GM12878 (cell line): ENCODE results near the gene RPS5. TPM values are rescaled to one million over a fixed set of nuclear protein-coding genes. Genes with fewer than 3 reads are reported as not detected.

Experiments
- ATAC-seq: fragments of 200-7000 bp; cut with Tn5 transposase; 3 replicates; pipeline ENCODE4 v1.9.1; 2020; ENCODE audit warnings: mild to moderate bottlenecking, moderate library complexity
- BruUV-seq: library from RNA; stranded (reverse); fragments of 400-500 nt; replicated peaks from 2 replicates; lab custom pipeline; 2021; lab: Mats Ljungman, UMichigan
- CTCF ChIA-PET: fragments of 300-600 bp; sonication (Branson Sonifier 250); formaldehyde crosslinking; extraction: SDS; loops from one replicate; lab custom pipeline; 2021; ENCODE audit warnings: inconsistent platforms; lab: Yijun Ruan, JAX
- POLR2A ChIA-PET: fragments of 350-600 bp; formaldehyde crosslinking; extraction: SDS; loops from one replicate; lab custom pipeline; 2021; ENCODE audit warnings: inconsistent platforms; lab: Charles Lee
- RAD21 ChIA-PET: fragments of 300-600 bp; sonication (Branson Sonifier 250); formaldehyde crosslinking; loops from one replicate; lab custom pipeline; 2023; ENCODE audit warnings: antibody characterized with exemption; ENCODE audit not compliant: unreplicated experiment; lab: Charles Lee
- SMC1A ChIA-PET: fragments of 300-600 bp; sonication (Branson Sonifier 250); formaldehyde crosslinking; loops from one replicate; lab custom pipeline; 2023; ENCODE audit not compliant: unreplicated experiment, uncharacterized antibody; lab: Charles Lee
- DNase-seq: peaks from one replicate; pipeline ENCODE4 v3.0.0-alpha.2; 2011; ENCODE audit warnings: low read depth, low spot score
- FAIRE-seq: peaks from 3 replicates; lab custom pipeline; 2011; peaks lifted over from hg19 to GRCh38; lab: Jason Lieb, UNC
- H2AFZ ChIP-seq: 2 replicates; pipeline ENCODE4 v1.6.0; 2011; ENCODE audit warnings: low read depth, low read length, control low read depth; ENCODE audit not compliant: control insufficient read depth
- H3K27ac ChIP-seq: 2 replicates; pipeline ENCODE4 v1.5.1; 2011; ENCODE audit warnings: control low read depth; ENCODE audit not compliant: control insufficient read depth, insufficient read depth
- H3K27me3 ChIP-seq, 2 experiments: replicated peaks in 1 of 2; 2 replicates each; pipeline versions ENCODE4 v1.6.0 to v1.6.1; 2011; ENCODE audit warnings: low read length in 1 of 2; ENCODE audit not compliant: control insufficient read depth in 2 of 2, insufficient read depth in 2 of 2
- H3K36me3 ChIP-seq, 2 experiments: 2 replicates each; pipeline ENCODE4 v1.5.1; 2011; ENCODE audit warnings: low read length in 1 of 2; ENCODE audit not compliant: control insufficient read depth in 2 of 2, insufficient read depth in 2 of 2
- H3K4me1 ChIP-seq: 2 replicates; pipeline ENCODE4 v1.6.1; 2011; ENCODE audit warnings: mild to moderate bottlenecking, low read length, moderate library complexity, mixed read lengths; ENCODE audit not compliant: control insufficient read depth, insufficient read depth
- H3K4me2 ChIP-seq: 2 replicates; pipeline ENCODE4 v1.6.0; 2011; ENCODE audit warnings: control low read depth; ENCODE audit not compliant: control insufficient read depth, insufficient read depth
- H3K4me3 ChIP-seq: fragments of 200-600 bp; sonication (generic); 2 replicates; pipeline ENCODE4 v1.5.1; 2016
- H3K79me2 ChIP-seq: 2 replicates; pipeline ENCODE4 v1.6.0; 2011; ENCODE audit warnings: low read length; ENCODE audit not compliant: control insufficient read depth, insufficient read depth
- H3K9ac ChIP-seq: 2 replicates; pipeline ENCODE4 v1.8.0; 2011; ENCODE audit warnings: low read length, control low read depth, mixed read lengths; ENCODE audit not compliant: control insufficient read depth, insufficient read depth
- H3K9me3 ChIP-seq: replicated peaks from 3 replicates; pipeline ENCODE4 v1.5.1; 2011; ENCODE audit warnings: mild to moderate bottlenecking, low read length; ENCODE audit not compliant: control insufficient read depth, insufficient read depth
- H4K20me1 ChIP-seq: 2 replicates; pipeline ENCODE4 v1.6.0; 2011; ENCODE audit not compliant: control insufficient read depth, insufficient read depth
- ATF2 ChIP-seq: IDR thresholded peaks from 2 replicates; pipeline ENCODE4 v1.6.1; 2012; ENCODE audit warnings: low read length, inconsistent platforms
- ATF3 ChIP-seq: IDR thresholded peaks from 2 replicates; pipeline ENCODE4 v1.6.1; 2011; ENCODE audit warnings: low read depth, mild to moderate bottlenecking, low read length, moderate library complexity, borderline replicate concordance; ENCODE audit errors: extremely low read depth
- CHD1 ChIP-seq: IDR thresholded peaks from 2 replicates; pipeline ENCODE4 v1.6.1; 2012; ENCODE audit warnings: low read depth, low read length, improper control_type of control experiment
- CREM ChIP-seq: IDR thresholded peaks from 2 replicates; pipeline ENCODE4 v1.6.1; 2014; ENCODE audit warnings: antibody characterized with exemption, low read depth
- HDAC6 ChIP-seq: fragments of 200-600 bp; sonication (generic); IDR thresholded peaks from one replicate; pipeline ENCODE4 v1.8.0; 2017; ENCODE audit warnings: antibody characterized with exemption; ENCODE audit not compliant: unreplicated experiment
- JUNB ChIP-seq: IDR thresholded peaks from 2 replicates; pipeline ENCODE4 v1.6.1; 2016; ENCODE audit warnings: antibody characterized with exemption, mild to moderate bottlenecking
- LARP7 ChIP-seq: fragments of 450-650 bp; IDR thresholded peaks from 2 replicates; pipeline ENCODE4 v1.6.1; 2017; ENCODE audit warnings: mild to moderate bottlenecking
- MLLT1 ChIP-seq: fragments of 450-650 bp; IDR thresholded peaks from 2 replicates; pipeline ENCODE4 v1.6.1; 2016; ENCODE audit warnings: mild to moderate bottlenecking
- MTA3 ChIP-seq: IDR thresholded peaks from 2 replicates; pipeline ENCODE4 v1.6.1; 2012; ENCODE audit warnings: low read length, inconsistent platforms, borderline replicate concordance
- NFIC ChIP-seq: IDR thresholded peaks from 2 replicates; pipeline ENCODE4 v1.6.1; 2012; ENCODE audit warnings: low read depth, mild to moderate bottlenecking, inconsistent platforms, low read length, moderate library complexity
- POLR2A ChIP-seq: IDR thresholded peaks from 2 replicates; pipeline ENCODE4 v1.6.1; 2011; ENCODE audit warnings: low read depth, mild to moderate bottlenecking, low read length
- RUNX3 ChIP-seq: IDR thresholded peaks from 2 replicates; pipeline ENCODE4 v1.6.1; 2012; ENCODE audit warnings: low read length, inconsistent platforms
- SMAD1 ChIP-seq: fragments of 450-650 bp; IDR thresholded peaks from 2 replicates; pipeline ENCODE4 v1.6.1; 2018; ENCODE audit warnings: mild to moderate bottlenecking, low read depth; ENCODE audit not compliant: partially characterized antibody
- TCF3 ChIP-seq: IDR thresholded peaks from 2 replicates; pipeline ENCODE4 v1.6.1; 2012; ENCODE audit warnings: low read depth, mild to moderate bottlenecking, low read length, borderline replicate concordance; ENCODE audit not compliant: insufficient read depth
- USF1 ChIP-seq: IDR thresholded peaks from 2 replicates; pipeline ENCODE4 v1.6.1; 2011; ENCODE audit warnings: borderline replicate concordance, low read depth, mild to moderate bottlenecking, moderate library complexity, mixed read lengths, low read length; ENCODE audit not compliant: insufficient read depth; ENCODE audit errors: extremely low read length
- ZNF217 ChIP-seq: fragments of 450-650 bp; IDR thresholded peaks from 2 replicates; pipeline ENCODE4 v1.6.1; 2017; ENCODE audit warnings: antibody characterized with exemption, mild to moderate bottlenecking
- in situ Hi-C: fragments of 300-500 bp; cut with MboI; formaldehyde crosslinking; loops from 9 replicates; pipeline ENCODE4 v1.14.3; 2018; ENCODE audit warnings: mixed read lengths
- intact Hi-C: fragments of 100-400 bp; cut with micrococcal nuclease; formaldehyde crosslinking; loops from one replicate; pipeline ENCODE4 v1.14.2; 2022; ENCODE audit not compliant: unreplicated experiment
- polyA plus RNA-seq, 11 experiments: library from polyadenylated mRNA; depleted of rRNA in 4 of 11; unstranded in 6 of 11; stranded (reverse) in 5 of 11; fragments of >200 nt; fragmentation: Nextera tagmentation in 4 of 11; fragmentation: Illumina TruSeq in 1 of 11; extraction: Ambion mirVana in 4 of 11; extraction: Trizol in 1 of 11; gene quantifications; 1 replicate in 1 of 11; 2 replicates in 10 of 11; pipeline versions ENCODE4 v1.2.1 to v1.2.3, GENCODE V29; 2011 to 2016; ENCODE audit warnings: inconsistent platforms in 2 of 11, missing spikeins in 2 of 11, low read depth in 1 of 11
- total RNA-seq, 4 experiments: library from RNA; depleted of rRNA in 3 of 4; stranded (reverse); fragments of >200 nt in 3 of 4; fragmentation: Illumina TruSeq in 1 of 4; extraction: Trizol in 1 of 4; gene quantifications; 2 replicates each; pipeline versions ENCODE4 v1.2.1 to v1.2.3, GENCODE V29; 2013 to 2021

Gene RPS5
- total and polyA plus RNA-seq, 10 of the 15 experiments (the other 5 are each of a cell fraction or from before 2014, with no cell fraction given) = 1,284 to 3,652 (median 1,922) TPM

DNA sequence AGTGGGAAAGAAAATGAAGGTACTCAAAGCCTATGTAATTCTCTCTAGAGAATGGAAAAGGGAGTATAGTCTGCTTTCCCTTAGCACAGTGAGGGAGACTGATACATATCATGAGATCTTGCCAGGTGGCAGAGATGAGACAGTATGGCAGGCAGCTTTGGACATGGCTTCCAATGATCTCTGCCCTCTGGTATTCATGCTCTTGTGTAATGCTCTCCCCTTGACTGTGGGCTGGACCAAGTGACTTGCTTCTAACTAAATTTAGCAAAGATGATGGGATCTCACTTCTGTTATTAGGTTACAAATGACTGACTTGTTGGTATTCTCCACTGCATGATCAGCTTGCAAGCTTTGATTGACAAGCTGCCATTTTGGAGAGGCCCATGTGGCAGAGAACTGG is 42.7 kb downstream of the RPS5 start:
- CTCF ChIA-PET = no interaction called here

More for the DNA sequence above, 42.7 kb downstream of the RPS5 start:
- Histone ChIP-seq H2AFZ (no peak overlapping the region), H3K4me3 (no peak overlapping the region), H3K9me3 (peaks cover 39% of the 10 kb centered on the region), H3K36me3 (peaks cover 0 to 11% of the 10 kb centered on the region in 2 experiments; a peak in 2 of 4 replicates)
- TF ChIP-seq CREM (no peak), POLR2A (no peak), USF1 (no peak), JUNB (no peak), CHD1 (no peak), MTA3 (no peak), SMAD1 (no peak), TCF3 (no peak), NFIC (no peak), ATF2 (no peak), RUNX3 (no peak), HDAC6 (no peak), LARP7 (no peak), ATF3 (no peak), MLLT1 (no peak), ZNF217 (no peak)
- TF ChIP-seq, all 136 proteins: peak for 0
- Histone ChIP-seq H4K20me1 (no peaks in the 10 kb centered on the region), H3K4me2 (no peak overlapping the region), H3K79me2 (no peaks in the 10 kb centered on the region), H3K9ac (no peak overlapping the region), H3K4me1 (no peaks in the 10 kb centered on the region), H3K27me3 (no peaks in the 10 kb centered on the region), H3K27ac (no peak overlapping the region)
- in situ Hi-C loops = no loop called here
- POLR2A ChIA-PET = no interaction called here
- intact Hi-C loops = no loop called here
- ATAC-seq (no peak), FAIRE-seq (no peak), DNase-seq (no peak)
- RAD21 ChIA-PET = no interaction called here
- no TSS peak for BruUV-seq
- SMC1A ChIA-PET = interaction anchor here (0.9 to 1.2 kb wide), 2 partner anchors 22 to 113 kb away, joined by 3 read pairs; partner anchors contain the start of gene ZNF324B
